Brain pericyte (primary cell): ENCODE measurements around the gene RASGRF2.
"Not testable (repeated sequence)": the region's sequence is repeated elsewhere in the genome, so short reads cannot be mapped to it uniquely, and the experiment has no call there.

Experiments used
- DNase-seq: peaks from one replicate; pipeline ENCODE4 v3.0.0-alpha.2; 2012; ENCODE audit warnings: low read depth, low spot score

RASGRF2 gene

GRCh38 chr5:81069990-81070389 is 109.8 kb downstream of the RASGRF2 start:
- no peak for DNase-seq

DNA sequence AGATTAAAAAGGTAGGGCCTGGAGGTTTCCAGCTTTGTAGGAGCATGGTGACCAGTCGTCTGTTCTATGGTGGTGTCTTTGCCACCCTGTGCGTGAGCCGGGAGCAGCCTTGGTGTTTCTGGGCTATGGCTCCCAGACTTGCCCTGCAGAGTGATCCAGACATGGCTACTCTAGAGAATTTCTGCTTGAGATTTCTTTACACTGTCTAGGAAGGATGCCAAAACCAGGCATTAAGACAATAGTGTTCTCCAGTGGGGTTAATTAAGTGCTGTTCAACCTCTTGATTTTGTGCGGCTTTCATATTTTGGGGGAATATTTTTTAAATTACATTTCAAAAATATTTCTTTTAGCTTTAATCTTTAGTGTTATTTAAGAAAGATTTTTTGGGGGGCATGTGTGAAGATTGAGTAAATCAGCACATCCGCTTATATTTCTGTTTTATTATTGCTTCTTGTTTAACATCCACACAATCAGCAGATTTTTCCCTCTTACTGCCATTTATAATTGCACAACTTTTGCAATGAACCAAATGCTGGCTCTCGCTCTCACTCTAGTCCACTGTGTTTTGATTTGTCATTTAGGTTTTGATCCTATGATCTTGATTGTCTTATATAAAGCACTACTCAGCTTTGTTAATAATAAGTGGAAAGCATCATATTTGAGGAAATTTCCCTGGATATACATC is 110.5 kb downstream of the RASGRF2 start:
- DNase-seq: no peak

GRCh38 chr5:81075041-81075440 is 114.9 kb downstream of the RASGRF2 start:
- DNase-seq: no peak

GRCh38 chr5:81077105-81077504 is 116.9 kb downstream of the RASGRF2 start:
- no peak for DNase-seq

GRCh38 chr5:81078930-81079329 is 118.8 kb downstream of the RASGRF2 start:
- DNase-seq: no peak

DNA sequence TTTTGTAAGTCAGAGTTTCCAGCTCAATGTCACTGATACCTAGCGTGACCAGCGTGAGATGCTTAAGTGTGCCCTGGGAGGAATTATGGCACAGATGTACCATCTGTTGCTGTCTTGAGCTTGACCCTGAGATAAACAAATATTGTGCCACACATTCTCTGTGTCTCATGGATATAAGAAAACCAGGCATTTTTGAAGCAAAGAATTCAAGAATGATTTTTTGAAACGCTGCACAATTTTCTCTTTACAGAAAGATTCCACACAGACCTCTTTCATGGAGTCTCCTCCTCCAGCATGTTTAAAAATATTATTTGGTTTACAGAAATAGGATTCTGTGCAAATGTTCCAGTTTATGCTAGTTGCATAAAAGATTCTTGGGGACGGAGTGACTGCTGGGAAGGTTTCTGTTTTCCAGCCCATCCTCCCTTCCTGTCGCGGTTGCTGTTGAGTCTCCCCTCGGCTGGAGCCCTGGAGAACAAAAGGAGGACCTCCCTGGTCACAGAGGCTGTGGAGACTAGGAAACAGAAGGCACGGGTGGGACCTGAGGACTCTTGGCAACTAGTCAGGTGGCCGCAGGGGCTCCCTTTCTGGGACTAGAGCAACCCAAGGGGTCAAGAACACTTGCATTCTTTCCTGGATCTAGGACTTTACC is 120.8 kb downstream of the RASGRF2 start:
- DNase-seq: no peak

- no peak for DNase-seq
Observed at GRCh38 chr5:81081461-81081835, 121.3 kb downstream of the RASGRF2 start.

DNA sequence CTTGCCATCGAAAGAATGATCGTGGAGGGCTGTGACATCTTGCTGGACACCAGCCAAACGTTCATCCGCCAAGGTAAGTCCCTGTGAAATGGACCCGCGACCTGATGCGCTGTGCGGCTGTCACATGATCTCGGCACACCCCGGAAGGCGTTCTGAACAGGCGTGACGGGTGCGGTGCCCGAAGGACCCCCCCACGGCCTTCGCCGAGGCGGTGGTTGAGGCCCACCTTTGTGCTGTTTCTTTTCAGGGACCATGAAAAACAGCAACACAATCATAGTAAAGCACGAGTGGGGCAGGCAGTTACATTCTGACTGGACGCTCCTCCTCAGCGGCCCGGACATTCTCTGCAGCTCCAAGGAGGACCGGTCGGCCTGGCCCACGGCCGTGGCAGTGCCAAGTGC is 126.7 kb downstream of the RASGRF2 start:
- no peak for DNase-seq

DNA sequence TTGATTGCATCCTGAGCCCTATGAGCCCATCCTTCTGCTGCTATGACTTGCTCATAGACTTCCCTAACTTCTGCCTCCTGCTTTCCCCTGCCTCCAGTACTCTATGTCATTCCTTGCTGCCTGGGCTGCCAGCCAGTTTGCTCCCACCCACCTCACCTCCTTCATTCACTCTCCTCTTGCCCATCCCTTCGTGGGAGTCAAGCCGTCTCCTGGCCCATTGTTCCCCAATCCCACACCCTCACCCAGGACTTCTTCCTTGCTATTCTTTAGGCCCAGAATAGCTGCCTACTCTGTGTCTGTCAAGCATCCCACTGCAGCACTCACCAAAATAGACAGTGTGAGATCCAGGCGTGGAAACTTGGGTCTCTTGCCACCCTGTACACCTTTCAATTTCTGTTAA is 131.0 kb downstream of the RASGRF2 start:
- no peak for DNase-seq

DNA sequence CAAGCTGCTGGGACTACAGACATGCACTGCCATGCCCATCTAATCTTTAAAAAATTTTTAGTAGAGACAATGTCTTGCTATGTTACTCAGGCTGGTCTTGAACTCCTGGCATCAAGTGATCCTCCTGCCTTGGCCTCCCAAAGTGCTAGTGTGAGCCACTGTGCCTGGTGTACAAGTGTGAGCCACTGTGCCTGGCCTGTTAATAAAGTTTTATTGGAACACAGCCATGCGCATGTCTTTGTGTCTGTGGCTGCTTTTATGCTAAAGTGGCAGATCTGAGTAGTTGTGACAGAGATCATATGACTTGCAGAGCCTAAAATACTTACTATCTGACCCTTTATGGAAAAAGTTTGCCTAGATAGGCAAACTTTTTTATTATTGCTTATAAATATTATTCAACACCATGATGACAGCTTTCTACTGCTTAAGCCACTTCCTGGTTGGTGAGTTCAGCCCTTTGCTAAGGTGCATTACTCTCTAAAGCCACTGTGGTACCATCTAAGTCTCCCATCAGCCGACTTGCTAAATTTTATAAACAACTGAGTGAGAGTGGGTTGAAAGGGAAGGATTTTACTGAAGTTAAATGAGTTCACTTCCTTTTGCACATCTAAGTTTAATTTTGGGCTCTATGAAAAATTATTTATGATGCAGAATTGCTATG is 133.5 kb downstream of the RASGRF2 start:
- DNase-seq: no peak

GRCh38 chr5:81095835-81096234 is 135.7 kb downstream of the RASGRF2 start:
- DNase-seq: no peak

DNA sequence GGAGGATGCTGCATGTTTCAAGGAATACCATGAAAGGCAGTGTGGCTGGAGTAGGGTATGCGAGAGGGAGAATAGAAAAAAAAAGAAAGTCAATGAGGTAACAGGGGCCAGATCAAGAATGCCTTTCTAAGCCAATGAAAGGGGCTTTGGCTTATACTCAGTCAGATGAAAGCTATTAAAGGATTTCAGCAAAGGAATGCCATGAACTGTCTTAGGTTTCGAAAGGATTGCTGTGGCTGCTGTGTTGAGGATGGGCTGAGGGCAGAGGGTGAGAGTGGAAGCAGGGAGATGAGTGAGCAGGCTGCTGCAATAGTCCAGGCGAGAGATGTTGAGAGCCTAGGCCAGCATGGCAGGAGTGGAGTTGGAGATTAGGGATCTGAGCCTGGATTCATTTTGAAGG is 137.6 kb downstream of the RASGRF2 start:
- DNase-seq: no peak

DNA sequence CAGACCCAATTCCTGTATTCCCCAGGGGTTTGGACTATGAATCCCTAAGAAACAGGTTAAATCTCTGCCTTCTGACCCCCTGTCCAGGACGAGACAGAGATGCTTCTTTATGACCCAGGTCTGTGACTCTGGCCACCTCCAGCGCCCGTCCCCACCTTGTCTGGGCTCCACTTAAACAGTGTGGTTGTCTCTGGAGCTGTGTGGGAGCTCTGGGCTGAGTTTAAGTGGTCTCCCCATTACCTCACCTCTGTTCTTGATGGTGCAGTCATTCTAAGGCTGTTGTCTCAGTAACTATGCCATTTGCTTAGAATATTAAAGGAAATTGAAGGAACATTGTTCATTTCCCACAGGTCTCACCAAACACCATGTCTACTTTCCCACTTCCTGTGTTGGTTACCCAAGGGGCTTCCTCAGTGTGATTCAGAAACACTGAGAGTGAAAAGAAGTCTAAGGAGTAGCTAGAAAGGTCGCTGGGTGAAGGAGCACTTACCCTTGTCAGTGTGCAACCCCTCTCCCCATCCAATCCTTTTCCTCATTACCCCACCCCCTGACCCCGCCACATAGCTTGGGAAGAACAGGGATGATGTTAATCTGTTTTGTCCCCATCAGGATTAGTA is 145.2 kb downstream of the RASGRF2 start:
- DNase-seq: no peak

- no peak for DNase-seq
Observed at GRCh38 chr5:81115261-81115660, 155.1 kb downstream of the RASGRF2 start.

DNA sequence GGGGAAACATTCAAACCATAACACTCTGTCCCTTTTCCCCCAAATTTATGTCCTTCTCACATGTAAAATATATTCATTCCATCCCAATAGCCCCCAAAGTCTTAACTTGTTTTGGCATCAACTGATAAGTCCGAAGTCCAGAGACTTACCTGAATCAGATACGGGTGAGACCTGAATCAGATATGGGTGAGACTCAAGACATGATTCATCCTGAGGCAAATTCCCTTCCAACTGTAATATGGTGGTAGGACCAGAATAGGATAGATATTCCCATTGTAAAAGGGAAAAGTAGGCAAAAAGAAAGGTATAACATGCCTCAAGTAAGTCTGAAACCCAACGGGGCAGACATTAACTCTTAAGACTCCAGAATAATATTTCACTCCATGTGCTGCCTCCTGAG is 157.4 kb downstream of the RASGRF2 start:
- DNase-seq: no peak

- DNase-seq: no peak
Observed at GRCh38 chr5:81121273-81121672, 161.1 kb downstream of the RASGRF2 start.

DNA sequence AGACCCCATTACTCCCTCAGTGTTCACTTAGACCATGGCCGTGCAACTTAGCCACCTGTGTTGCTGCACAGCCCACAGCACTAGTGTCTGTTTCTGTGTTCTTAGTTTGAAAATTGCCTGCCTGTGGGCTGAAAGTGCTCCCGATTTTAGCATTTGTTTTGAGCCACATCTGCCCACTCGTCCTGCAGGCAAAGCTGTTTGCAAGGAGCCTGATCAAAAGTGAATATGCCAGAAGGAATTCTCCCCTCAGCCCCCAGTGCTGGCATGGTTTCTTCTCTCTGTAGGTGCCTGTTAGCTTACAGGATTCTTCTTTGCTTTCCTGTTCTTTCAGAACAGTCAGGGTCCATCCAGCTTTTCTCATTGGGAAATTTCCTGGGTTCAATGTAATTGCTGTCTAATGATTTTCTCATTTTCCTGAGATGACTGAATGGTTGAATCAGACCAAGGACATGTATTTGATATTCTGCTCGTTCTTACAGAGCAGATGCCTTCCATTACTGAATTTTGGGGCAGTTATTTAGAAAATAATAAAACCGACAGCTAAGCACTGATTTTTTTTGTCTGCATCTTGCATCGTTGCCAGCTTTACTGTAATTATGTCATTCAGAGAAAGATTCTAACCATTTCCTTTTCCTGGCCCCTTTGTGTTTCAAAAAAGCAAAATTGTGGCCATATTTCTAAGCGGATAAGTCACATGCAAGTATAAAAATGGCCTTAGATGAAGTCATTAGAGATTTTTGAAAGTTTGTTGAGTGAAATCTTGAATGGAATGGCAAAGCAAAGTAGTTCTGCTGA is 161.9 kb downstream of the RASGRF2 start:
- DNase-seq: no peak

- DNase-seq: not testable (repeated sequence)
Observed at GRCh38 chr5:81124689-81125088, 164.5 kb downstream of the RASGRF2 start.

DNA sequence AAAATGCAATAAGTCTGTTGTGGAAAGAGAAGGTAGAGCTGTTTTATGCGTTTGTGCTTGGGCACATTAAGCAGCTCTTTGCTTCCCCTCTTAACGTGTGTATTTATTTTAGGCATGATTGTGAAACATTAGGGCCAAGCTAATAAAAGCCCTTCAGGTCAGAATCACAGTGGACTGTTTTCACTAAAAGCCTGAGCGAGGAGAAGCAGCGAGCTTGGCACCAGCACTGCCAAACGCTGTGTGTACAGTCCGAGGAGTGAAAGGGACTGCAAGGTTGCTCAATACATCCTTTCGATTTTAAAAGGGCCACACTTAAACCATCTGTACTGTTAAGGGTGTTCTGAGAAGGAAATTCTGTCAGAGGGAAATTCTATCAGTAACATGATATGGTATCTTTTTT is 165.8 kb downstream of the RASGRF2 start:
- DNase-seq: no peak

DNA sequence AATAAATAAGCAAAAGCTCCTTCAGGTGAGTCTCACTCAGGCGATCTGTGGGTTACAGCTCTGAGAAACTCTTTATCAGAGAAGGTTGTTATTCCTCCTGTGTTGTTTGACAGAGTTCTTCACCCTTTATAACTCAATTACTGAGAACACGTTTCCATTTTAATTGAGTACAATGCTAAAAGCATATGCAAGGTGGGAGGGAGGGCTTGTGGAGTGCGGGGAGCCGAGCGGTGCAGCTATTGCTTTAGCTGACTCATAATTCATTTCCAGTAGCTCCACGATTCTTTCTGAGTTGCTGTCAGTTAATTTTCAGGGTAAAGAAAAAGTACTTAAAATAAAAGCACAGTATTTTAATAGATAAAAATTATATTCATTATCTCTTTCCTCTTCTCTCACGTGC is 168.3 kb downstream of the RASGRF2 start:
- DNase-seq: no peak

DNA sequence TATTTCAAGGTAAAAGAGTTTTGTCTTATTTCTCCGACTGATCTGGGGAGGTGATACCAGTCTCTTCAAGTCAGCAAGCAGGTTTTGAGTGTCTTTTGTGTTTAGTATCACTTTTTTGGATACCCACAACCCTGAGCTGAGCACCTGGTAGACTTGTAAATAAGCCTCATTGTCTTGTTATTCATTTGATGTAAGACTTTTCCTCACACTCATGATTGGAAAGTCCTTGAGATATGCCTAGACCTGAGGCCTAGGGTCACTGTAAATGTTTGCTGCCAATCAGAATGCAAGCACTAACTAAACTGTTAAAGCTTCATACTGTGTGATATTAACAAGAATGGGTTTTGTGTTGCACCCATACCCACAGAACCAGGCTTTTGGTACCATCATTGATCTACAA is 172.2 kb downstream of the RASGRF2 start:
- no peak for DNase-seq

- DNase-seq: no peak
Observed at GRCh38 chr5:81134066-81134465, 173.9 kb downstream of the RASGRF2 start.
